ENCODE results near the gene MYRFL.

Gene MYRFL

DNA sequence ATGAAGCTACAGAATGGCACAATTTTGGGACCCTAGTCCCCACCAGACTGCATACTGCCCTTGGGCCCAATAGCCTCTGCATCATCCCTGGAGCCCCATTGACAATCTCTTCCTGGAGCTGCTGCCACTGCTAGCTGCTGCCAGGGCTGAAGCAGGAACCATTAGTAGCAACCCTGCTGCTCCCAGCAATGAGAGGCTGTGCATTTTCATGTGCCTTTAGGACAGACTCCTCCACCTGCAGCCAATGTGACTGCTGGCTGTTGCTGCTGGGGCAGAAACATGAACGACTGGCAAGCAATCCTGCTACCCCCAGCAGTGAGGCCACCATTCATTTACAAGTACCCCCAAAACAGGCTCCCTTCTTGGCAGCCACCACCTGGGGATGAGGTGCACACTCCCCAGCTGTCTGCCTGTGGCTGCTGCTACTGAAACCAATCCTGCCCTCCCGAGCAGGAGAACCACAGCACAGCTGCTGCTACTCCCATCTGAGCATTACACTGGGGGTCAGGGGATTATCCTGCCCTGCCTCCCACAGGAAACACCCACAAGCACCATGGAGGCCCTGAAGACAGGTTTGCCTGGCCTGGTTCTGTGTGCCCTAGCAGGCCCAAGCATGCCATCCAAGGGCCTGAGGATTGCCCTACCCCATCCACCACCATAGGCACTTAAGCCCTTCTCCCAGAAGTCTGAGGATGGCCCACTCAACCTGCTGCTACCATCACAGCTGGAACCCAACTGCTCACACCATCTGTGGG is 181.0 kb downstream of the MYRFL start:
- no peak overlapping the region for H3K27ac ChIP-seq
- no peaks in the 10 kb centered on the region for H3K36me3 ChIP-seq (replicated peaks)
- H3K27me3 ChIP-seq (replicated peaks), result no peaks in the 10 kb centered on the region
- H3K4me3 ChIP-seq (ENCODE audit: low read depth, low read length), result no peak overlapping the region
- no peak for TF ChIP-seq CTCF (IDR thresholded peaks at IDR 0.05; ENCODE audit: low read depth, low read length, missing control alignments)
- in situ Hi-C loops (cut with HindIII; ENCODE audit: low pct_ligation_motif_present, low sequenced_read_pairs), result no loop called here
- DNase-seq, result no peak

DNA sequence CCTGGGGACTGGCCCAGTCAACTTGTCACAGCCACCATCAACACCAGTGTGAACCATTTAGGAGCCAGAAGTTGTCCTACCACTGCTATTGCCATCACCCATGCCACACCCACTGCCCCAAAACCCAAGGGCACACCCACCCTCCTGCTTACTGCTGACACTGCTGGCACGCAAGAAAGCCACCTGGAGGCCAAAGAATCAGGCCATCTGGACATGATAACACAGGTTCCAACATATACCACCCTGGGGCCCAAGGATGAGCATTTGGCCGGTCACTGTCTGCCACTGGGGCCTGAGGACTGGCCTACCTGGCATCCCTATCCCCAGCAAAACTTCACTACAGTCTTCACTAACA is 181.6 kb downstream of the MYRFL start:
- TF ChIP-seq CTCF (IDR thresholded peaks at IDR 0.05; ENCODE audit: low read depth, low read length, missing control alignments), result no peak
- H3K36me3 ChIP-seq (replicated peaks), result no peaks in the 10 kb centered on the region
- no peak overlapping the region for H3K4me3 ChIP-seq (ENCODE audit: low read depth, low read length)
- in situ Hi-C loops (cut with HindIII; ENCODE audit: low pct_ligation_motif_present, low sequenced_read_pairs), result no loop called here
- H3K27ac ChIP-seq, result no peak overlapping the region
- DNase-seq, result no peak
- H3K27me3 ChIP-seq (replicated peaks), result no peaks in the 10 kb centered on the region

DNA sequence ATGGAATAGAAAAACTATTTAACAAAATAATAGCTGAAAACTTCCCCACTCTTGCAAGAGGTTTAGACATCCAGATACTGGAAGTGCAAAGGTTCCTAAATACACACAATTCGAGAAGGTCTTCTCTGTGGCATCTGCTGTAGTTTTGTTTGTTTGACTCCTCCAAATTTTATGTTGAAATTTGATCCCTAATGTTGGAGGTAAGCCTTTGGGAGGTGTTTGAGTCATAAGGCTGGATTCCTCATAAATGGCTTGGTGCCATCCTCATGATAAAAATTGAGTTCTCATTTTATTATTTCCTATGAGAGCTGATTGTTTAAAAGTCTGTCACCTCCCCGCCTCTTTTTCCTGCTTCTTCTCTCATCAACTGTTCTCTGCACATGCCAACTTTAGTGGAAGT is 182.7 kb downstream of the MYRFL start:
- in situ Hi-C loops (cut with HindIII; ENCODE audit: low pct_ligation_motif_present, low sequenced_read_pairs), result no loop called here
- H3K4me3 ChIP-seq (ENCODE audit: low read depth, low read length), result no peak overlapping the region
- H3K36me3 ChIP-seq (replicated peaks), result no peaks in the 10 kb centered on the region
- no peak for TF ChIP-seq CTCF (IDR thresholded peaks at IDR 0.05; ENCODE audit: low read depth, low read length, missing control alignments)
- no peak for DNase-seq
- H3K27me3 ChIP-seq (replicated peaks), result no peaks in the 10 kb centered on the region
- no peak overlapping the region for H3K27ac ChIP-seq
